AML-193 (cell line): ENCODE data around the gene CDH23.

Source experiments
- DNase-seq, 2 experiments: peaks; one replicate each; lab custom pipeline; 2025; lab: John Stamatoyannopoulos, UW

The CDH23 gene

DNA sequence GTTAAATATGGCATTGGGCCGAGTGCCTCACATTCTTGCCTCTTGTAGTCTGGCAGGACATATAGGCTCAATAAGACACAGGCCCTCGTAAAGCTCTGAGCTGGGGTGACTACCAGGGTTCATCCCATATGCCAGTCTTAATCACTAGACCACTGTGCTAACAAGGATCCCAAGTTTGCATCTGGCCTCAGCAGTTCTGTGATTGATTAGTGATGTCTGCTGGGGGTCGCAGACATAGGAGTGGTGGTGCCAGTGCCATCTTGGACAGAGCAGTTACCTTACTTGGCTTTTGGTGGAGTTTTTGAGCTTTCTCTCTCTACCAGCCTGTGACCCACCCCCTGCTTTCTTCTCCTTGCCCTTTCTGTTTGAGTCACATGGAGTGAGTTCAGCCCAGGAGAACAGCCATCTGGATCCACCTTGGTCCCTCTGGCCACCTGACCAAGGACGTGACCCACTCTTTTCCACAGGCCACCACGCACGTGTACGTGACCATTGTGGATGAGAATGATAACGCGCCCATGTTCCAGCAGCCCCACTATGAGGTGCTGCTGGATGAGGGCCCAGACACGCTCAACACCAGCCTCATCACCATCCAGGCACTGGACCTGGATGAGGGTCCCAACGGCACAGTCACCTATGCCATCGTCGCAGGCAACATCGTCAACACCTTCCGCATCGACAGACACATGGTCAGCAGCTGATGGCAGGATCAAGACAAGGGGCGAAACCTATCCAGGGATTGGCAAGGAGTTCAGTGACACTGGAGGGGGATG, 380.7 kb downstream of the CDH23 start:
- DNase-seq: no peak

DNA sequence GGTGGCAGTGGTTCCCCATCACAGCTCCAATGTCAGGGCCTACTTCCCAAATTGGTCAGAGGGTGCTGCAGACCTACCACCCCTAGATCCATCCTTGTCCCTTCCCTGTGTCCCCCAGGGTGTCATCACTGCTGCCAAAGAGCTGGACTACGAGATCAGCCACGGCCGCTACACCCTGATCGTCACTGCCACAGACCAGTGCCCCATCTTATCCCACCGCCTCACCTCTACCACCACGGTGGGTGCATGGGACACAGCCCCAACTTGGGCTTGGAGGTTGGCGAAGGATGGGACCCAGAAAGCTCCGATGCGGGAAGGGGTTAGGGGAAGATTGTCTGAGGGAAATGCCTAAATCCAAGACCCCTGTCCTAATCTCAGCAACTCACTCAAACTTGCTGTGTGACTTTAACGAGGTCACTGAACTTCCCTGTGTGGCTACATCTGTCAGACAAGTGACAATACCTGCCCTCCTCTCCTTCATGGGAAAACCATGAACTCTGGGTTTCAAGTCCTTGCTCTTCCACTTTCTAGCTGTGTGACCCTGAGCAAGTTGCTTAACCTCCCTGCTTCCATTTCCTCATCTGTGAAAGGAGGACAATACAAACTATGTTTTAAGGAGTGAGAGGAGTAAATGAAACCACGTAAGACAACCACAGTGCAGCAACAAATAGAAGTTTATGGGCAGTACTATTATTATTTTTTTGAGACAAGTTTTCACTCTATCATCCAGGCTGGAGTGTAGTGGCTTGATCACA, 381.5 kb downstream of the CDH23 start:
- DNase-seq: no peak

DNA sequence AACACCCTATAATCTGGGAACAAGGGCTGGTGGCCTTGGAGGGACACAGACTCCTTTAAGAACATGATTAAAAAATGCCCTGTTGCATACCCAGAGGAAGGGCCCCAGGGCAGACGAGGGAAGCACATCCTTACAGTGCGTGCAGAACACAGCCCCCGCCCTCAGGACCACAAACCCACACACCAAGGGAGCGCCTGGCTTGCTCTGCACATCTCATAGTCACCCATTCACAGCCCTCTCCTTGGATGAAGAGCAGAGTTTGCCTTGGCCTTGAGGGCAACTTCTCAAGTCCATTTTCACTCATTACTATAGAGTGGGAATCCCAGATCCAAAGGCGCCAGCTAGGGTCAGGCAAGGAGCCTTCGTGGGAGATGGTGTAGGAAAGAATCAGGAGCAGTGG, 382.9 kb downstream of the CDH23 start:
- DNase-seq: no peak

DNA sequence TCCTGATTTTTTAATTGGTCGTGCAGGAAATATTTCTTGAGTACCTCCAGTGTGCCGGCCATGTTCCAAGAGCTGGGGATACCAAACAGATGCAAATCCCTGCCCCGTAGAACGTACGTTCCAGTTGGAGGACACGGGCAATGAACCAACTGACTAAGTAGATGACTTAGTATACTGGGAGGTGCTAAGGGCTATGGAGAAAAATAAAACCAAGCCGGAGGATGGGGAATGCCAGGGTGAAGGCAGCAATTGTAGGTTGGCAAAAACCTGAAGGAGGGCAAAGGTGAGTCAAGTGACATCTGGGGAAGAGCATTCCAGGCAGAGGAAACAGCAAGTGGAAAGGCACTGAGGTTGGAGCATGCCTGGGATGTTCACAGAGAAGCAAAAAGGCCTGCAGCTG, 383.4 kb downstream of the CDH23 start:
- no peak for DNase-seq

DNA sequence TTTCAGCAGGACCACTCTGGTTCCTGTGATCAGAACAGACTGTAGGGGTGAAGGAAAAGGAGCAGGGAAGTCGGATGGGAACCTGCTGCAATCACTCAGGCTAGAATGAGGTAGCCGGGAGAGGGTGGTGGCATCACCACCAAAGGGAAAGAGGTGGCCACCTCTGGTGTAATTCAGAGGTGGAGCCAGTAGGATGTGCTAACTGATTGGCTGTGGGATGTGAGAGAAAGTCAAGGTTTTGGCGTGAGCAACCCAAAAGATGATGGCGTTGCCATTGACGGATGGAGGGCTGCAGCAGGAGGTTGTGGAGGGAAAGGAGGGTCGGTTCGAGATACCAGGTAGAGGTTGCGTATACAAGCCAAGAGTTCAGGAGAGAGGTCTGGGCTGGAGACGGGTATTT, 384.0 kb downstream of the CDH23 start:
- DNase-seq: no peak

DNA sequence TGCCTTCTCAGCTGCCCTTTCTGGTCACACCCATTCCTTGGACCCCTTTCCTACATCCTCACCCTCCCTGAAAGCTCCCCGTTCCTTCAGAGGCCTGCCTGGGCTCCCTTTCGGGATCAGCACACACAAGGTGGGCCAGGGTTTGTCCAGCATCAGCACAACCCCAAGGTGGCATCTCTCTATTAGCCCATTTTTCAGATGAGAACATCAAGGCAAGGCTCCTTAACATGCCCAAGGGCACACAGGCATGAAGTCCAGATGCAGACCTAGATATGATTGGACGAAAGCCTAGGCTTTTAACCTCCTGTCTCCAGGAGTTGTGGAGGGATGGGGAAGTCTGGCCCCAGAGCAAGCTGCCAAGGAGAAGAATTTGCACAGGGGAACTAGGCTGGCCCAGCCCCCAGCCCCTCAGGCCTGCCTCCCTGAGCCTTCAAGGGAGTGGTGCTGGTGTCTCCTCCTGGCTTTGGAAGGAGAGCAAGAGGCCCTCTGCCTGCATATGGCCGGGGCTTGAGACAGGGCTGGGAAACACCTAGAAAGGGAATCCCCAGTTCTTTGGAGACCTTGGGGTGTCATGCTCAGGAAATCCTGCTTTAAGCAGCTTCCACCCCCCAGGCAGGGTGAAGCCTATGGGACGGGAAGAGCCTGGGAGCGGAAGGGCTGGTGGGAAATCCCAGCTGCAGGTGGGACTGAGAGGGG, 385.6 kb downstream of the CDH23 start:
- DNase-seq: no peak

DNA sequence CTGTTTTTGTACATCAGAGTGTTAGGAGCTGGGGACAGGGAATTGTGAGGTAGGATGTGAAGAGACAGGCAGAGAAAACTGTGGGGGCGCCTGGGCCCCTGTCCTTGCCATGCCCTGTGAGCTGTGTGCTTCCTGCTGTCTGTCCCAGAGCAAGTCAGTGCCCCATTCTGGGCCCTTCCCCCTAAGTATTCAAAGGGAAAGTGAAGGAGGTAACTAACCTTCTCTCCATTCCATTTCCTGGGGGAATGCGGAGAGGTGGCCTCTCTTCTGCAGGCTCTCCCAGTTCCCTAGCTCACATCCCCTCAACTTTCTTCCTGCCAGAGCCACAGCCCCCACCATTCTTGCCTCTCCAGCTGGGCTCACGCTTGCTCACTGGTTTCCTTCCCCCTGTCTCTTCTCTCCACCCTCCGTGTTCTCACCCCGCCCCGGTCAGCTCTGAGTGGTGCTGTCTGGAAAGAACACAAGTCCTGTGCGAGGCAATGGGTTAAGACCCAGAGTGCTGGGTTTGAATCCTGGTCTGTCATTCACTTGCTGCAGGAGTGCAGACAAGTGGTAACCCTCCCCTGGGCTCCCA, 386.3 kb downstream of the CDH23 start:
- no peak for DNase-seq

DNA sequence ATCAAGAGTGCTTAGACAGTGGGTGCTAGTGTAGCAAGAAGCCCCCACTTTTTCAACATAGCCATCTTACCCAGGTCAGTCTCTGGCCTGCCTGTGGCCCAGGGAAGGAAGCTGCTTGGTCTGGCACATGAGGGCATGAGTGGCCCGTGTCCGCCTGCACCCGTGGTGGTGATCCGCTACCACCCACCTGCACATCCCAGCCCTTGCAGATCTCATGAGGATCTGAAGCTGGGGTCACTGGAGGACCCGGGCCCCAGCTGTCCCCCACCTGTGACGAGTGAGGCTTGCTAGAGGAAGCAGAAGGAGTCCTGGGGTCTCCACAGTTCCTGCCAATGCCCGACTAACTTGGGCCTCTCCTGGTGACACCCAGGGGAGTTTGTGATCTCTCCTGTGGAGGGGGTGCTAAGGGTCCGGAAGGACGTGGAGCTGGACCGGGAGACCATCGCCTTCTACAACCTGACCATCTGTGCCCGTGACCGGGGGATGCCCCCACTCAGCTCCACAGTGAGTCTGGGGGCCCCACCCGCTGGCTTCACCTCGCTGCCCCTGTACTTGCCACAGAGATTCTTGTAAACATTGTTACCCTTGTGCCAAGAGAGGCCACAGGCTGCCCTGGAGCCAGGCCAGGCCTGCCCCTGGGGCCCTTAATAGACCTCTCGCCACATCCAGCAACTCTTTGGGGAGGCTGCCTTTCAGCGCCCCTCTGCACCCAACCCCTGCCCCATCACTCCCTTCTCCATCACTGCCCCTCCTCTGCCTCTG, 387.4 kb downstream of the CDH23 start:
- no peak for DNase-seq

DNA sequence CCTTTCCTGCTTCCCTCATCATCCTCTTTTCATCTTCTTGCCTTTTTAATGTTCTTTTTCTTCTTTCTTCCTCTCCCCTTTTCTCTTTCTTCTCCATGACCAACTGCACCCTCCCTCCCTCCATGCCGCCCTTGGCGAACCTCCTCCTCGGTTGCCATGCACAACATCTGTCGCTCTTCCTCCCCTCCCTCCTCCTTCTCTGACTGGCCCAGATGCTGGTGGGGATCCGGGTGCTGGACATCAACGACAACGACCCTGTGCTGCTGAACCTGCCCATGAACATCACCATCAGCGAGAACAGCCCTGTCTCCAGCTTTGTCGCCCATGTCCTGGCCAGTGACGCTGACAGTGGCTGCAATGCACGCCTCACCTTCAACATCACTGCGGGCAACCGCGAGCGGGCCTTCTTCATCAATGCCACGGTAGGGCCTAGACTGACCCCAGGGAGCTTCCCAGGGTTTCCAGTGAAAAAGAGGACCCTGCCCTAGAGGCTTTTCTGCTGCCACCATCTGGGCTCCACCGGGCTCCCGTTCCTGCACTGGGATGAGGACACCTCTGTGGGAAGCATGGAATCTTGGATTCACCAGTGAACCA, 388.1 kb downstream of the CDH23 start:
- no peak for DNase-seq

DNA sequence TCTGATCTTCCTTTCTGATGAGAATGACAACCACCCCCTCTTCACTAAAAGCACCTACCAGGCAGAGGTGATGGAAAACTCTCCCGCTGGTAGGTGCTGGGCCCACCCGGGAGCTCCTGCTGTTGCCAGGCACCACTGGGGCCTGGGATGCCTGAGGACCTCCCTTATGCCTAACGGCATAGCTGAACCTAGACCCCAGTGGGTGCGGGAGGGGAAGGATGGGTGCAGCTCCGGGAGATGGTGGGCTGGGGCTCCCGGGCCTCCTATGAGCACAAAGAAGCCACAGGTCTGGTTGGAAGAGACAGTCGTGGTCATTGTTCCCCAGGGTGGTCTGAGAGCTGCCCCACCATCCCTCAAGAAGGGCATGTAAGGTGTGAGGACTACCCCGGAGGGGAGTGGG, 392.2 kb downstream of the CDH23 start:
- DNase-seq: no peak

DNA sequence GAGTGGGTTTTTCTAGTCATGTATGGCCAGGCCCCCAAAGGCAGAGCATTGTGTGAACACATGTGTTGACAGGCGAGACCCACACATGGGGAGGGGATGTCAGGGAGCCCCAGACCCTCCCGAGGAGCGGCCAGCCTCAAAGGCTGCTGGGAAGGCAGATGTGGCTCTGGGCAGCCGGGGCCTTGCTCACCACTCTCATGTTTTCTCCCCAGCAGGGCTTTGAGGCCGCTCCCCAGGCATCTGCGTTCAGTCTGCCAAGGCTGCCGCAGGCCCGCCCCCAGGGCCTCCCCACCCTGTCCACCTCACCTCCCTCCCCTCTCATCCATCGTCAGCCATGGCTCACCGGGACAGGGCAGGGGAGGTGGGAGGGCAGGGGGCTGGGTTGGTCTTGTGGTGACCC, 393.2 kb downstream of the CDH23 start:
- DNase-seq: no peak

DNA sequence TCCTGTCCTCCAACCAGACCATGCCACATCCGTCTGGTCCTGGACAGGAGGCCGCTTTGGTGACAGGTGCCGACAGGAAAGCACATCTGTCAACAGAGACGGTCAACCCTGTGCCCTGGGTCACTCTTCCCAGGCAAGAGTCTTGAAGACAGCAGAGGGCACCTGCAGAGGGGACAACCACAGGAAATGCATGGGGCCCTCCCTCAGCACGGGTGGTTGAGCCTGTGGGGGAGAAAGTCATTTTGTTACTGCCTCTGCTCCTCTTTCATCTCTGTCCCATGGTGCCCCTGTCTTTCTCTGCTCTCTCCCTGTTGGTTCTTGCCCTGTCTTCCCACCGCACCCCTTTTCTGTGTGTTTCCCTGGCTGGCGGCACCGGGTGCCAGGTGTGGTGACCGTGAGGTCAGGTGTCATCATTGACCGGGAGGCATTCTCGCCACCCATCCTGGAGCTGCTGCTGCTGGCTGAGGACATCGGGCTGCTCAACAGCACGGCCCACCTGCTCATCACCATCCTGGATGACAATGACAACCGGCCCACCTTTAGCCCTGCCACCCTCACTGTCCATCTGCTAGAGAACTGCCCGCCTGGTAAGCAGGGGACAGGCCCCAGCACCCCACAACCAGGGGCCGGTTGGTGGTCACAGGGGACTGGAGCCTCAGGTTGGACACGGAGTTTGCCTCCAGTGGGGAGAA, 394.2 kb downstream of the CDH23 start:
- DNase-seq: no peak

DNA sequence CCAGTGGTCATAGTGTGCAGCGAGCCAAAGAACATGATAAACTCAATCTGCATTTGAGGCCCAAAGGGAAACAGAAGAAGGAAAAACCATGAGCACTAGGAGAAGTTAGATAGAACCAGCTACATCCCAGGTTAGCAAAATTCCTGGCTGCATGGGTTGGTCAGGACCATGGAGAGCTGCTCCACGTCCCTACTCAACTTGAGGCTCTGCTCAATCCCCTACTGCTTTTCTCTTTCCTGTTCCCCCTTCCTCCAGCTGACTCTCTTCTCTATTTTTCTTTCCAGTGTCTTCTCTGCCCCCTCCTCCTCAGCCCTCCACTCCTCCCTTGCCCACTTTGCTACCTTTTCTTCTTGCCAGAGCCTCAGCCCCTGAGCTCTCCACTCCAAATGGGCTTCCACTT, 398.5 kb downstream of the CDH23 start:
- DNase-seq: peak; percentile 6 to 33

DNA sequence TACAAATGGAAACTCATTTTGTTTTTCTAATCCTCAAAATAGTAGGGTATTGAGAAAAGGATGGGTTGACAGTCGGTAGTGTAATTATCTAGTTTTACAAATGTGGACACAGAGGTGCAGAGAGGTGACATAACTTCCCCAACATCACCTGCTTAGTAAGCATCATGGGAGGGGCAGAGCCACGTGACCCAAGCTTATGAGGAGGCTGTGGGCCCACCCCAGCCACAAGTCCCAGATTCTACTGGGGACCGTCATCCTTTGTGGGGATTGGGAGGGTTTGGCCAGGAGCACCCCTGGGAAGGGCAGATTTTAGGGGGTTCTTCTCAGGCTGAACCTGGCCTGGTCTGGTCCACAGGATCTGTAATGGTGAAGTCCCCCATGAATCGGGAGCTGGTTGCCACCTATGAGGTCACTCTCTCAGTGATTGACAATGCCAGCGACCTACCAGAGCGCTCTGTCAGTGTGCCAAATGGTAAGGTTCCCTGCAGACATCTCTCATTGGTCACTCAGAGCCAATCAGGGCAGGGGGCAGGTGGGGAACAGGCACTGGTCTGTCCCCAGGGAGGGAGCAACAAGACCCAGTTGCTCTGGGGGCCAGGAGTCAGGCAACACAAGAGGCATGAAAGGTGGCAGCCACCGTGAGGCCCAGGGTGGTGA, 400.2 kb downstream of the CDH23 start:
- DNase-seq: no peak

DNA sequence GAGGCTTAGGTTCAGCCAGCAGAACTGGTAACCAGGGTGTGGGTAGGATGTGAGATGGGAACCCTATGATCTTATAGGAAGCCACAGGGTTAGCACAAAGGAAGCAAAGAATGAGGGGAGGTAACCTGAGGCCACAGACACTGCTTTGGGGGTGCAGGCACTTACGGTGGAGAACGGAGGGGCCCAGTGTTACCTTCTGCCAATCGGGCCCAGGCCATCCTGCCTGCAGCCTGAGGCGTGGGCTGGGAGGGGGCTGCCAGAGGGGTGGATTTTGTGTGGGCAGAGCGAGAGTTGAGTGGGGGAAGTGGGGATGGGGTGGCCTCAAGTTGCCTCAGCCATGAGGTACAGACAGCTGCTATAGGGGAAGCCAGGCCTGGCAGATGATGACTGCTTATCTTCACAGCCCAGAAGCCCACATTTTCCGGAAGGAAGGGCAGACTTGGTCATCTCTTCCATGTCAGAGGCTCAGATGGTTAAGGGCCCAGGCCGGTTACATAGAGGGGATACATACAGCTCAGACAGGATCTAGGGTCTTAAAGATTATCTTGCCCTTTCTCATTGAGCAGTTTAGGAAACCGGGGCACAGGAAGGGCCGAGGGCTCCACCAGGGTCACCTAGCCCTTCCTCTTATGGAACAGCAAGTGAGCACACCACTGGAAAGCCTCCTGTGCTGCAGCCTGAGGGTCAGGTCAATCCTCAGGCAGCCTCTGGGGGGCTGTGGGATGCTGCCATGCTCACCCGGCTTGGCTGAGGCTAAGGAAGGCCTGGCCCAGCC, 401.0 kb downstream of the CDH23 start:
- DNase-seq: peak; percentile 40 to 70

DNA sequence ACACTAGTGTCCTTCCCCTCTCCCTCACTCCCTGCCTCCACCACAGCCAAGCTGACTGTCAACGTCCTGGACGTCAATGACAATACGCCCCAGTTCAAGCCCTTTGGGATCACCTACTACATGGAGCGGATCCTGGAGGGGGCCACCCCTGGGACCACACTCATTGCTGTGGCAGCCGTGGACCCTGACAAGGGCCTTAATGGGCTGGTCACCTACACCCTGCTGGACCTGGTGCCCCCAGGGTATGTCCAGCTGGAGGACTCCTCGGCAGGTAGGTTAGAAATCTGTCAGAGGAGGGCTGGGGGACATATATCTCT, 401.5 kb downstream of the CDH23 start:
- no peak for DNase-seq

DNA sequence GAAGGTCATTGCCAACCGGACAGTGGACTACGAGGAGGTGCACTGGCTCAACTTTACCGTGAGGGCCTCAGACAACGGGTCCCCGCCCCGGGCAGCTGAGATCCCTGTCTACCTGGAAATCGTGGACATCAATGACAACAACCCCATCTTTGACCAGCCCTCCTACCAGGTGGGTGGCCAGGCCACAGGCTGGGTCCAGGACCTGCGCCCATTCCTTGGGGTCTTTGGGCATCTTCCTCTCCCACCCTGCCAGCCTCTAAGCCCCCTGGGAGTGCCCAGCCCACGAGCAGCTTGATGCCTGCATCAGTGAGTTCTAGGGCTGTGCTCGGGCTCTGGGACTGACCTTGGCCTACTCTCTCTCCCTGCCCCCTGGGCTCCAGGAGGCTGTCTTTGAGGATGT, 402.4 kb downstream of the CDH23 start:
- no peak for DNase-seq

DNA sequence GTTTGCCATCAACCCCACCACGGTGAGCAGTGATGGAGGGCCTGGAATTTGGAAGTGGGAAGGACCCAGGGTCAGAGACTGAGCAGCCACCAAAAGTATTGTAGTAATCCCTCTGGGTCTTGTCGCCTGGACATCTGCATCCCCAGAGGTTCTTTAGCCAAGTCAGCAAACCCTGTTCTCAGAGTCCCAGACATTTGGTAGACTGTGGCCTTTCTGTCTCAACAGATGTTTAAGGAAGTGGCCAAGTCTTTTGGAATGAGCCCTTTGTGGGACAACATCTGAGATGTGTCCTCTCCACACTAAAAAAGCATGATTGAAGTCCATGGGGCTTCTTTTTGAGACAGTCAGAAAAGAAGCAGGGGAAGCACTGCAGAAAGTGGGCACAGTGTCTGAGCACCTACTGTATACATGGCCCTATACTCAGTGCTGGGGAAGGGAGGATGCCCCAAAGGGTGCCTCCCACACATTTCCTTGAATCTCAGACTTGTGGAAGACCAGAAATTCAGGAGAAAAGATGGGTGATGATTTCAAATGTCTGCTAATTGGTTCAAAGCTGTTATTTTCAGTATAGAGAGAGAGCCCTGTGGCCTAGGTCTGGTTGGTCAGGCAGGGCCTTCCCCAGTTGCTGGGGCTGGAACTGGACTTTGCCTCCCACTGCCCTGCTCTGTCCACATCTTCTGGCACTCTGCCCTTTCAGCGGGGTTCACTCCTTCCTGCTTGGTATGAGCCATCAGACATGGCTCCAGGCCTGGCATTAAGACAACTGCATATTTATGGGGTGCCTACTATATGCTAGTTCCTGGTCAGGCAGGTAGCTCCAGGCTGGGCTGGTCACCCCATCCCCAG, 403.1 kb downstream of the CDH23 start:
- no peak for DNase-seq

DNA sequence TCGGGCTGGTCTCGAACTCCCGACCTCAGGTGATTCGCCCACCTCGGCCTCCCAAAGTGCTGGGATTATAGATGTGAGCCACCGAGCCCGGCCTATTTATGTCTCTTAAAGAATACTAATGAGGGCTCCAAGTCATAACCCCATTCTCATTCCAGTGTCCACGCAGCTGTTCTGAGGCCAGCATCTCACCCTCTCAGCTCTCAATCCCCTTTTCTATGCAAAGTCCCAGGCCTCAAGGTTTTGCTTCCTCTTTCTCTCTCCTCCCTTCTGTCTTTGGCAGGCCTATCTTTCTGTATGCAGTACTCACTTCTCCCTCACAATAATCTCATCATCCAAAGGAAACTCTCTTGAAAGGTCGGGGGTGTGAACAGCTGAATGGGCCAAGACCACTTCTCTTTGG, 404.6 kb downstream of the CDH23 start:
- DNase-seq: peak; percentile 4 to 15
